MM.1S (cell line): ENCODE measurements around the gene BLOC1S2.

Source experiments
- DNase-seq: peaks from one replicate; pipeline ENCODE4 v3.0.0-alpha.2; 2015
- H2AFZ ChIP-seq: fragments of 300-600 bp; sonication (generic); 2 replicates; pipeline ENCODE4 v1.6.0; 2016; ENCODE audit warnings: antibody characterized with exemption, low read length
- H3F3A ChIP-seq: fragments of 300-600 bp; sonication (generic); 2 replicates; pipeline ENCODE4 v1.6.1; 2016; ENCODE audit warnings: mild to moderate bottlenecking, antibody characterized with exemption, low read length, moderate library complexity, mixed read lengths; ENCODE audit not compliant: insufficient read depth
- H3K27ac ChIP-seq: fragments of 300-600 bp; sonication (generic); 2 replicates; pipeline ENCODE4 v1.5.1; 2016; ENCODE audit warnings: mild to moderate bottlenecking, low read length
- H3K27me3 ChIP-seq: fragments of 300-600 bp; sonication (generic); replicated peaks from 2 replicates; pipeline ENCODE4 v1.6.0; 2016; ENCODE audit warnings: low read length; ENCODE audit not compliant: insufficient read depth
- H3K36me3 ChIP-seq: fragments of 300-600 bp; sonication (generic); replicated peaks from 2 replicates; pipeline ENCODE4 v1.6.1; 2016; ENCODE audit warnings: mild to moderate bottlenecking, low read length, mixed read lengths; ENCODE audit not compliant: insufficient read depth
- H3K4me1 ChIP-seq: fragments of 300-600 bp; sonication (generic); 2 replicates; pipeline ENCODE4 v1.6.1; 2016; ENCODE audit warnings: low read length, mixed read lengths
- H3K4me2 ChIP-seq: fragments of 300-600 bp; sonication (generic); 2 replicates; pipeline ENCODE4 v1.6.0; 2016; ENCODE audit warnings: low read depth, low read length
- H3K4me3 ChIP-seq: fragments of 300-600 bp; sonication (generic); 2 replicates; pipeline ENCODE4 v1.5.1; 2016; ENCODE audit warnings: low read length, mixed read lengths
- H3K79me2 ChIP-seq: fragments of 300-600 bp; sonication (generic); 2 replicates; pipeline ENCODE4 v1.6.1; 2016; ENCODE audit warnings: mixed run types, low read length, mixed read lengths
- H3K9ac ChIP-seq: fragments of 300-600 bp; sonication (generic); 2 replicates; pipeline ENCODE4 v1.6.1; 2016; ENCODE audit warnings: low read length, mixed read lengths
- H3K9me2 ChIP-seq: fragments of 300-600 bp; sonication (generic); replicated peaks from 2 replicates; pipeline ENCODE4 v1.6.1; 2016; ENCODE audit warnings: mild to moderate bottlenecking, low read length, mixed read lengths; ENCODE audit not compliant: insufficient read depth
- H3K9me3 ChIP-seq: fragments of 300-600 bp; sonication (generic); replicated peaks from 2 replicates; pipeline ENCODE4 v1.6.1; 2016; ENCODE audit warnings: mild to moderate bottlenecking, low read length, mixed read lengths; ENCODE audit not compliant: insufficient read depth
- H4K20me1 ChIP-seq: fragments of 300-600 bp; sonication (generic); 2 replicates; pipeline ENCODE4 v1.6.1; 2016; ENCODE audit warnings: mild to moderate bottlenecking, low read length, moderate library complexity, mixed read lengths; ENCODE audit not compliant: insufficient read depth
- CTCF ChIP-seq: fragments of 300-600 bp; sonication (generic); IDR thresholded peaks from 2 replicates; pipeline ENCODE4 v1.5.1; 2016; ENCODE audit warnings: antibody characterized with exemption, low read length, mixed read lengths
- EZH2 ChIP-seq: fragments of 300-600 bp; sonication (generic); optimal IDR thresholded peaks from 2 replicates; pipeline ENCODE3; 2017; ENCODE audit warnings: low read depth, mild to moderate bottlenecking, antibody characterized with exemption, low read length, mixed read lengths
- EZH2phosphoT487 ChIP-seq: fragments of 300-600 bp; sonication (generic); IDR thresholded peaks from 2 replicates; pipeline ENCODE4 v1.6.1; 2018; ENCODE audit warnings: antibody characterized with exemption, low read length

BLOC1S2 gene

GRCh38 chr10:100253041-100253440 is 33.4 kb downstream of the BLOC1S2 start:
- Histone ChIP-seq H3K4me3 (no peak overlapping the region), H3K4me2 (no peak overlapping the region), H3K27ac (no peak overlapping the region), H3K27me3 (no peaks in the 10 kb centered on the region), H4K20me1 (no peaks in the 10 kb centered on the region), H3K36me3 (no peaks in the 10 kb centered on the region; the same call in 1 of the 2 replicates), H3F3A (no peaks in the 10 kb centered on the region), H3K4me1 (no peaks in the 10 kb centered on the region), H2AFZ (no peak overlapping the region), H3K9ac (no peak overlapping the region), H3K9me2 (no peaks in the 10 kb centered on the region), H3K9me3 (no peaks in the 10 kb centered on the region), H3K79me2 (no peaks in the 10 kb centered on the region)
- no peak for DNase-seq
- TF ChIP-seq EZH2phosphoT487 (no peak), EZH2 (no peak), CTCF (no peak)

GRCh38 chr10:100248820-100249219 is 37.7 kb downstream of the BLOC1S2 start:
- DNase-seq: no peak
- H3K9me2 ChIP-seq: no peaks in the 10 kb centered on the region
- TF ChIP-seq EZH2 (no peak), CTCF (no peak), EZH2phosphoT487 (no peak)

GRCh38 chr10:100245484-100246220 is 40.8 kb downstream of the BLOC1S2 start:
- DNase-seq: no peak
- H3K9me2 ChIP-seq: no peaks in the 10 kb centered on the region
- no peaks in the 10 kb centered on the region for H3F3A ChIP-seq
- no peak overlapping the region for H3K9ac ChIP-seq
- no peaks in the 10 kb centered on the region for H3K4me1 ChIP-seq
- H3K36me3 ChIP-seq: no peaks in the 10 kb centered on the region; the same call in 1 of the 2 replicates
- no peaks in the 10 kb centered on the region for H3K9me3 ChIP-seq
- no peak overlapping the region for H3K4me3 ChIP-seq
- no peaks in the 10 kb centered on the region for H4K20me1 ChIP-seq
- no peak overlapping the region for H2AFZ ChIP-seq
- no peak overlapping the region for H3K27ac ChIP-seq
- no peak for TF ChIP-seq EZH2phosphoT487
- no peak for TF ChIP-seq EZH2
- TF ChIP-seq CTCF: no peak
- H3K27me3 ChIP-seq: no peaks in the 10 kb centered on the region
- no peak overlapping the region for H3K4me2 ChIP-seq
- H3K79me2 ChIP-seq: no peaks in the 10 kb centered on the region

More at GRCh38 chr10:100248820-100249219, 37.7 kb downstream of the BLOC1S2 start:
- no peak overlapping the region for H3K27ac ChIP-seq
- no peaks in the 10 kb centered on the region for H3F3A ChIP-seq
- no peaks in the 10 kb centered on the region; the same call in 1 of the 2 replicates for H3K36me3 ChIP-seq
- H4K20me1 ChIP-seq: no peaks in the 10 kb centered on the region
- no peak overlapping the region for H3K9ac ChIP-seq
- H2AFZ ChIP-seq: no peak overlapping the region
- no peaks in the 10 kb centered on the region for H3K79me2 ChIP-seq
- H3K4me1 ChIP-seq: no peaks in the 10 kb centered on the region
- no peak overlapping the region for H3K4me2 ChIP-seq
- H3K4me3 ChIP-seq: no peak overlapping the region
- H3K27me3 ChIP-seq: no peaks in the 10 kb centered on the region
- H3K9me3 ChIP-seq: no peaks in the 10 kb centered on the region
